ENCODE measurements around the gene CENPF.

GRCh38 chr1:214563881-214564280 lies 39.1 kb upstream of the CENPF start:
- no peak for TF ChIP-seq FOXM1 (IDR thresholded peaks at IDR 0.05; ENCODE audit: borderline replicate concordance)
- no peak for TF ChIP-seq FOXA1 (IDR thresholded peaks at IDR 0.05)
- no peak for TF ChIP-seq SUZ12 (IDR thresholded peaks at IDR 0.05)
- TF ChIP-seq L3MBTL2 (conservative IDR thresholded peaks at IDR 0.05): no peak
- no peak for TF ChIP-seq ZNF384 (IDR thresholded peaks at IDR 0.05)
- no peak for TF ChIP-seq PKNOX1 (IDR thresholded peaks at IDR 0.05)
- TF ChIP-seq HDGF (IDR thresholded peaks at IDR 0.05; ENCODE audit: borderline replicate concordance): no peak
- no peak for TF ChIP-seq LEF1 (IDR thresholded peaks at IDR 0.05; ENCODE audit: borderline replicate concordance)
- TF ChIP-seq BHLHE40 (IDR thresholded peaks at IDR 0.05; ENCODE audit: borderline replicate concordance): no peak
- TF ChIP-seq SP1 (IDR thresholded peaks at IDR 0.05): no peak
- TF ChIP-seq ARNT (IDR thresholded peaks at IDR 0.05): no peak
- no peak for TF ChIP-seq ELF4 (IDR thresholded peaks at IDR 0.05)
- no peak for TF ChIP-seq NFRKB (IDR thresholded peaks at IDR 0.05)
- TF ChIP-seq TARDBP (IDR thresholded peaks at IDR 0.05): no peak
